CD4-positive, alpha-beta memory T cell (primary cell): Measurements from ENCODE around the gene C11orf68. TPM values are rescaled to one million over a fixed set of nuclear protein-coding genes. Genes with fewer than 3 reads are reported as not detected.

ENCODE experiments used
- CTCF ChIA-PET: fragments of 350-600 bp; sonication (Branson Sonifier 250); formaldehyde crosslinking; loops from one replicate; lab custom pipeline; 2021; ENCODE audit warnings: inconsistent platforms; ENCODE audit not compliant: partially characterized antibody; lab: Charles Lee
- POLR2A ChIA-PET: fragments of 350-600 bp; sonication (Branson Sonifier 250); formaldehyde crosslinking; loops from one replicate; lab custom pipeline; 2021; ENCODE audit not compliant: partially characterized antibody; lab: Charles Lee
- DNase-seq, 5 donors: peaks; one replicate each; pipeline versions ENCODE4 v3.0.0 to v3.0.0-alpha.2; 2020 to 2022; ENCODE audit warnings: mixed read lengths in 1 of 5
- H3K27ac ChIP-seq: one replicate; pipeline ENCODE4 v1.7.0; 2013; ENCODE audit warnings: low read depth, low read length
- H3K27me3 ChIP-seq: 2 replicates; pipeline ENCODE4 v1.7.0; 2013; ENCODE audit warnings: mild to moderate bottlenecking, low read length, moderate library complexity; ENCODE audit not compliant: insufficient read depth
- H3K36me3 ChIP-seq: 2 replicates; pipeline ENCODE4 v1.7.0; 2013; ENCODE audit warnings: mild to moderate bottlenecking, low read length, moderate library complexity; ENCODE audit not compliant: insufficient read depth
- H3K4me1 ChIP-seq: 2 replicates; pipeline ENCODE4 v1.7.0; 2013; ENCODE audit warnings: mild to moderate bottlenecking, low read length, moderate library complexity; ENCODE audit not compliant: insufficient read depth
- H3K4me3 ChIP-seq, 2 donors: one replicate each; pipeline ENCODE4 v1.7.0; 2013; ENCODE audit warnings: low read length in 2 of 2, mild to moderate bottlenecking in 1 of 2
- H3K9me3 ChIP-seq, 2 donors: one replicate each; pipeline ENCODE4 v1.7.0; 2013; ENCODE audit warnings: low read length in 2 of 2, control low read depth in 1 of 2; ENCODE audit not compliant: control insufficient read depth in 1 of 2
- H3K27ac Mint-ChIP-seq, 7 donors: one replicate each; pipeline ENCODE4 v1.8.0; 2020 to 2021; ENCODE audit warnings: mixed read lengths in 7 of 7, mild to moderate bottlenecking in 6 of 7, inconsistent platforms in 3 of 7, moderate library complexity in 3 of 7
- H3K27me3 Mint-ChIP-seq, 2 donors: one replicate each; pipeline ENCODE4 v1.8.0; 2020 to 2021; ENCODE audit warnings: mixed read lengths in 2 of 2
- H3K36me3 Mint-ChIP-seq, 2 donors: one replicate each; pipeline ENCODE4 v1.8.0; 2020 to 2021; ENCODE audit warnings: mixed read lengths in 2 of 2, inconsistent platforms in 1 of 2, mild to moderate bottlenecking in 1 of 2
- H3K4me1 Mint-ChIP-seq, 4 donors: one replicate each; pipeline ENCODE4 v1.8.0; 2020 to 2021; ENCODE audit warnings: mixed read lengths in 4 of 4, mild to moderate bottlenecking in 1 of 4
- H3K4me3 Mint-ChIP-seq, 8 donors: one replicate each; pipeline ENCODE4 v1.8.0; 2020 to 2021; ENCODE audit warnings: mixed read lengths in 8 of 8, mild to moderate bottlenecking in 7 of 8, moderate library complexity in 6 of 8, inconsistent platforms in 3 of 8
- H3K9me3 Mint-ChIP-seq, 8 donors: one replicate each; pipeline ENCODE4 v1.8.0; 2020 to 2021; ENCODE audit warnings: mixed read lengths in 8 of 8, mild to moderate bottlenecking in 5 of 8, inconsistent platforms in 3 of 8, moderate library complexity in 1 of 8
- intact Hi-C: fragments of 100-400 bp; cut with micrococcal nuclease; formaldehyde crosslinking; loops from one replicate; pipeline ENCODE4 v1.15.1; 2023
- polyA plus RNA-seq, 2 donors: library from polyadenylated mRNA; unstranded; fragments of 300-500 nt; fragmentation: Illumina TruSeq; gene quantifications; one replicate each; pipeline ENCODE4 v1.2.3, GENCODE V29; 2021
- total RNA-seq, 2 experiments: library from RNA; stranded (reverse); gene quantifications; one replicate each; pipeline ENCODE4 v1.2.3, GENCODE V29; 2021

Gene C11orf68
- total and polyA plus RNA-seq, 4 experiments from 2014 or later: 48.0 to 81.6 (median 58.3) TPM

GRCh38 chr11:65885231-65885630, 33.6 kb downstream of the C11orf68 start:
- no peaks in the 10 kb centered on the region for H3K27me3 ChIP-seq
- intact Hi-C loops: no loop called here
- no peak overlapping the region for H3K27ac ChIP-seq
- no peaks in the 10 kb centered on the region for H3K27me3 Mint-ChIP-seq
- peaks cover 0 to 1% (median 0%) of the 10 kb centered on the region in 8 donors for H3K9me3 Mint-ChIP-seq
- peak overlapping the region in 5 of 7 donors; percentile 60 to 92 (median 62) for H3K27ac Mint-ChIP-seq
- peaks cover 54% of the 10 kb centered on the region for H3K4me1 ChIP-seq
- H3K36me3 Mint-ChIP-seq: peaks cover 4 to 40% of the 10 kb centered on the region in 2 donors
- H3K4me1 Mint-ChIP-seq: peaks cover 30 to 71% (median 47%) of the 10 kb centered on the region in 4 donors
- POLR2A ChIA-PET: interaction anchor here (0.7 to 17.4 kb wide), 17 partner anchors 12 to 175 kb away, joined by 3 to 435 read pairs (median 5); partner anchors contain the start of genes BANF1, C11orf68, CFL1 and DRAP1
- DNase-seq: no peak
- no peak overlapping the region for H3K4me3 Mint-ChIP-seq
- no peak overlapping the region for H3K4me3 ChIP-seq
- CTCF ChIA-PET: interaction anchor here (0.8 to 15.3 kb wide), 48 partner anchors 9 to 273 kb away, joined by 3 to 281 read pairs (median 7); partner anchors contain the start of genes AP5B1, BANF1, C11orf68 and CFL1
- H3K9me3 ChIP-seq: no peaks in the 10 kb centered on the region
- H3K36me3 ChIP-seq: peaks cover 12% of the 10 kb centered on the region

- peak; percentile 78 to 83 (median 80) for DNase-seq
- peaks cover 54% of the 10 kb centered on the region for H3K4me1 ChIP-seq
- H3K27ac ChIP-seq: no peak overlapping the region
- no peaks in the 10 kb centered on the region for H3K9me3 ChIP-seq
- POLR2A ChIA-PET: interaction anchor here (0.7 to 17.4 kb wide), 18 partner anchors 9 to 175 kb away, joined by 3 to 435 read pairs (median 6); partner anchors contain the start of genes BANF1, C11orf68, CFL1 and DRAP1
- peaks cover 0 to 1% (median 0%) of the 10 kb centered on the region in 8 donors for H3K9me3 Mint-ChIP-seq
- H3K27ac Mint-ChIP-seq: peak overlapping the region; percentile 64 to 92 (median 88)
- no peak overlapping the region for H3K4me3 ChIP-seq
- H3K36me3 Mint-ChIP-seq: peaks cover 4 to 39% of the 10 kb centered on the region in 2 donors
- CTCF ChIA-PET: interaction anchor here (0.8 to 15.3 kb wide), 52 partner anchors 9 to 272 kb away, joined by 3 to 281 read pairs (median 6); partner anchors contain the start of genes AP5B1, BANF1, C11orf68 and CFL1
- H3K4me1 Mint-ChIP-seq: peaks cover 26 to 71% (median 43%) of the 10 kb centered on the region in 4 donors
- H3K27me3 ChIP-seq: no peaks in the 10 kb centered on the region
- H3K4me3 Mint-ChIP-seq: peak overlapping the region in 4 of 8 donors; percentile 13 to 81 (median 56)
- peaks cover 12% of the 10 kb centered on the region for H3K36me3 ChIP-seq
- no peaks in the 10 kb centered on the region for H3K27me3 Mint-ChIP-seq
- intact Hi-C loops: loop anchor here (1.0 kb wide), 2 partner anchors 24 to 105 kb away; partner anchors contain the start of gene MUS81
Observed at GRCh38 chr11:65884716-65885092, 34.2 kb downstream of the C11orf68 start.

DNA sequence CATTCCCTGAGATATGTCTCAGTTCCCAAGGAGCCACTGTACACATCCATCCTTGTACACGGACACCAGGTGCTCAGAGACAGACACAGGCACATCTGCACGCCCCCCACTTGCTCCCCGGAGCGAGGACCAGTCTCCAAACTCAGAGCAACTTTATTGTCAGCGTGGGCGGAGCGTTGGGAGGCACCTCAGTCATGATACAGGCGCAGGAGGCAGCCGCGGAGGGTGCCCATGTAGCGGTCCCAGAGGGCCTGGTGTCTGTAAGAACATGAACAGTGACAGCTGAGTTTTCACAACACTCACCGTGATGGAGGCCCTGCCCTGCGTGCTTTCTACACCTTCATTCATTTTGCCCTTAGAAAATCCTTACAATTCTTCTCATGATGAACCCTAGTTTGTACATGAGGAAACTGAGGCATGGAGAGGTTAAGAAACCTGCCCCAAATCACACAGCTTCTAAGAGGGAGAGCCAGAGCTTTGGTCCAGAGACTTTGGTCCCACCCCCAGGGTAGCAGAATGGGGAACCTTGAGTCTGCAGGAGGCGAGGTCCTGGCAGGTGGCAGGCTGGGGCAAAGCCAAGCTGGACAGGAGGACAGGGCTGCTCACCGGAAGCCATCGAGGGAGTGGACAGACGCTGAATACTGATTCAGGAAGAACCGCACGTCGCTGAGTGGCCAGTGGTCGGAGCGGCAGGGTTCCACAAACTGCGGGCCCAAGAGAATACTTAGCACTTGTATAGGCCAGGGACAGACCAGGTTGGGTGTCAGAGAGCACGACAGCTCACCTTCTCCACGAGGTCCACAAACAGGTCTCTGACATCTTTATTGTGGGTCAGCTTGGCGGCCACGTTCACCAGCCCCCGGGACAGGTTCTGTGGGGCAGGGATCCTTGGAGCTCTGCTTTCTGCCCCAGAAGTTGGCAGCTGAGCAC, 34.8 kb downstream of the C11orf68 start:
- ChIA-PET POLR2A (interaction anchor here (0.7 to 17.4 kb wide), 16 partner anchors 10 to 176 kb away, joined by 3 to 435 read pairs (median 6); partner anchors contain the start of genes BANF1, C11orf68, CFL1 and DRAP1), CTCF (interaction anchor here (0.8 to 15.3 kb wide), 49 partner anchors 8 to 272 kb away, joined by 3 to 281 read pairs (median 6); partner anchors contain the start of genes AP5B1, BANF1, C11orf68 and CFL1)
- H3K27ac Mint-ChIP-seq: peak overlapping the region; percentile 64 to 92 (median 88)
- DNase-seq: no peak
- intact Hi-C loops: loop anchor here (1.0 kb wide), 2 partner anchors 24 to 105 kb away; partner anchors contain the start of gene MUS81
- H3K27me3 Mint-ChIP-seq: no peaks in the 10 kb centered on the region
- peaks cover 23 to 71% (median 40%) of the 10 kb centered on the region in 4 donors for H3K4me1 Mint-ChIP-seq
- Histone ChIP-seq H3K27me3 (no peaks in the 10 kb centered on the region), H3K36me3 (peaks cover 12% of the 10 kb centered on the region), H3K27ac (no peak overlapping the region), H3K4me1 (peaks cover 54% of the 10 kb centered on the region), H3K9me3 (no peaks in the 10 kb centered on the region), H3K4me3 (no peak overlapping the region)
- H3K9me3 Mint-ChIP-seq: peaks cover 0 to under 1% (median 0%) of the 10 kb centered on the region in 8 donors
- peaks cover 4 to 38% of the 10 kb centered on the region in 2 donors for H3K36me3 Mint-ChIP-seq
- H3K4me3 Mint-ChIP-seq: peak overlapping the region in 2 of 8 donors; percentile 9 to 81

DNA sequence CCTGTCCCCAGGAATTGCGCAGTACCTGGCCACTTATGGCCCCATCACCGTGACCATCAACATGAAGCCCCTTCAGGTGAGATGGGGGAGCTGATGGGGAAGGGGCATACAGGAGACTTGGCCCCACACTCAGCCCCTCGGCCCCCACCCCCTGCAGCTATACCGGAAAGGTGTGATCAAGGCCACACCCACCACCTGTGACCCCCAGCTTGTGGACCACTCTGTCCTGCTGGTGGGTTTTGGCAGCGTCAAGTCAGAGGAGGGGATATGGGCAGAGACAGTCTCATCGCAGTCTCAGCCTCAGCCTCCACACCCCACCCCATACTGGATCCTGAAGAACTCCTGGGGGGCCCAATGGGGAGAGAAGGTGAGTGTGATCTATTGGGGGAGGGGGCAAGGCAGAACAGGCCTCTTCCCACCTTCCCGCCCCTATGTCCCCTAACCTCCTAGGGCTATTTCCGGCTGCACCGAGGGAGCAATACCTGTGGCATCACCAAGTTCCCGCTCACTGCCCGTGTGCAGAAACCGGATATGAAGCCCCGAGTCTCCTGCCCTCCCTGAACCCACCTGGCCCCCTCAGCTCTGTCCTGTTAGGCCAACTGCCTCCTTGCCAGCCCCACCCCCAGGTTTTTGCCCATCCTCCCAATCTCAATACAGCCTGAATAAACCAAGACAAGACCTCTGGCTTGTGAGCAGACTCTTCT, 35.7 kb downstream of the C11orf68 start:
- H3K4me3 Mint-ChIP-seq: no peak overlapping the region

DNA sequence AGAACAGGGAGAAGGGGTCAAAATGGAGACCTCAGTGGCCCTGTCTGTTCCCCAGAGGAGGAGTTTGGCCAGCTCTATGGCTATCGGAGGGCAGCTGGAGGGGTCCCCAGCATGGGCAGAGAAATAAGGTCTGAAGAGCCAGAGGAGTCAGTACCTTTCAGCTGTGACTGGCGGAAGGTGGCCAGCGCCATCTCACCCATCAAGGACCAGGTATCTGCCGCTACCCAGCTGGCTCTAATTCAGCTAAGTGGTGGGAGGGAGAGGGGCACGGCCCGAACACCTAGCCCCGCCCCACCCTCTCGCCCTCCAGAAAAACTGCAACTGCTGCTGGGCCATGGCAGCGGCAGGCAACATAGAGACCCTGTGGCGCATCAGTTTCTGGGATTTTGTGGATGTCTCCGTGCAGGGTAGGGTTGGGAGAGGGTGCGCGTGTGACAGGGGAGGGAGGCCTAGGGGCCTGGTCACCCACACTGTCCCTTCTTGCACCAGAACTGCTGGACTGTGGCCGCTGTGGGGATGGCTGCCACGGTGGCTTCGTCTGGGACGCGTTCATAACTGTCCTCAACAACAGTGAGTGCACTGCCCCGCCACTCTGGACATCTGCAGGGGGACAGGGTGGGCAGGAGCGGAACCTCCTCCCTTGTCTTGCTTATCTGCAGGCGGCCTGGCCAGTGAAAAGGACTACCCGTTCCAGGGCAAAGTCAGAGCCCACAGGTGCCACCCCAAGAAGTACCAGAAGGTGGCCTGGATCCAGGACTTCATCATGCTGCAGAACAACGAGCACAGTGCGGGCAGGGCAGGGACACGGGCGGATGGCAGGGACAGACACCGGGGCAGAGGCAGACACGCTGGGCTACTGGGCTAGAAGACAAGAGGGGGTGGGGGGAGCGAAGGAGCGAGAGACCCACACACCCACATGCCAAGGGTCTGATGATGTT, 36.5 kb downstream of the C11orf68 start:
- H3K4me3 ChIP-seq: no peak overlapping the region
- H3K9me3 ChIP-seq: no peaks in the 10 kb centered on the region
- H3K27ac ChIP-seq: no peak overlapping the region
- Mint-ChIP-seq H3K4me1 (peaks cover 17 to 63% (median 30%) of the 10 kb centered on the region in 4 donors), H3K36me3 (peaks cover 4 to 26% of the 10 kb centered on the region in 2 donors), H3K27ac (peak overlapping the region in 3 of 7 donors; percentile 4 to 83 (median 72)), H3K9me3 (no peaks in the 10 kb centered on the region), H3K27me3 (no peaks in the 10 kb centered on the region), H3K4me3 (peak overlapping the region in 2 of 8 donors; percentile 30 to 70)
- no peaks in the 10 kb centered on the region for H3K27me3 ChIP-seq
- no peak for DNase-seq
- CTCF ChIA-PET: interaction anchor here (1.5 to 15.3 kb wide), 3 partner anchors 23 to 140 kb away, joined by 3 to 281 read pairs (median 255); partner anchors contain the start of genes CFL1 and MUS81
- POLR2A ChIA-PET: interaction anchor here (0.7 to 17.4 kb wide), 2 partner anchors 22 to 1104 kb away, joined by 3 to 435 read pairs; partner anchors contain the start of genes CFL1 and MUS81
- H3K4me1 ChIP-seq: peaks cover 47% of the 10 kb centered on the region
- peaks cover 12% of the 10 kb centered on the region for H3K36me3 ChIP-seq
- intact Hi-C loops: no loop called here

More for the DNA sequence above, 35.7 kb downstream of the C11orf68 start:
- Histone ChIP-seq H3K36me3 (peaks cover 12% of the 10 kb centered on the region), H3K4me3 (no peak overlapping the region), H3K9me3 (no peaks in the 10 kb centered on the region), H3K4me1 (peaks cover 53% of the 10 kb centered on the region), H3K27ac (no peak overlapping the region), H3K27me3 (no peaks in the 10 kb centered on the region)
- Mint-ChIP-seq H3K27me3 (no peaks in the 10 kb centered on the region), H3K36me3 (peaks cover 4 to 32% of the 10 kb centered on the region in 2 donors), H3K4me1 (peaks cover 18 to 69% (median 36%) of the 10 kb centered on the region in 4 donors), H3K9me3 (no peaks in the 10 kb centered on the region), H3K27ac (no peak overlapping the region)
- no peak for DNase-seq
- intact Hi-C loops: no loop called here
- POLR2A ChIA-PET: interaction anchor here (1.2 to 17.4 kb wide), 6 partner anchors 10 to 139 kb away, joined by 3 to 435 read pairs (median 19); partner anchors contain the start of genes C11orf68, CFL1, DRAP1 and EFEMP2
- CTCF ChIA-PET: interaction anchor here (1.2 to 15.3 kb wide), 16 partner anchors 12 to 185 kb away, joined by 3 to 281 read pairs (median 13); partner anchors contain the start of genes CFL1, FOSL1, KAT5 and MUS81
